OCI-LY7 (cell line): ENCODE measurements around the gene MAPK12.

Source experiments
- CTCF ChIP-seq: fragments of 200-600 bp; sonication (generic); conservative IDR thresholded peaks from 2 replicates; pipeline ENCODE4 v1.5.1; 2014; ENCODE audit warnings: mild to moderate bottlenecking, antibody characterized with exemption, low read length, moderate library complexity, mixed read lengths
- EZH2phosphoT487 ChIP-seq: fragments of 200-600 bp; sonication (generic); IDR thresholded peaks from 2 replicates; pipeline ENCODE4 v1.6.1; 2018; ENCODE audit warnings: low read depth, borderline replicate concordance, mild to moderate bottlenecking, mixed run types, antibody characterized with exemption, low read length, moderate library complexity, mixed read lengths

GRCh38 chr22:50300620-50301257 is 39.3 kb upstream of the MAPK12 start:
- no peak for TF ChIP-seq CTCF
- no peak for TF ChIP-seq EZH2phosphoT487
